NCI-H524 (cell line): ENCODE measurements around the gene NEK3.
"Not testable (repeated sequence)": the region's sequence is repeated elsewhere in the genome, so short reads cannot be mapped to it uniquely, and the experiment has no call there.

Experiments used
- DNase-seq, 2 experiments: peaks; one replicate each; lab custom pipeline; 2025; lab: John Stamatoyannopoulos, UW

The NEK3 gene

GRCh38 chr13:52125547-52125946, 33.9 kb downstream of the NEK3 start:
- DNase-seq = no peak

- DNase-seq = peak; percentile 90 to 95
Observed at GRCh38 chr13:52118595-52118994, 40.8 kb downstream of the NEK3 start.

- no peak for DNase-seq
Observed at GRCh38 chr13:52118095-52118494, 41.3 kb downstream of the NEK3 start.

- no peak for DNase-seq
Observed at GRCh38 chr13:52112591-52112990, 46.8 kb downstream of the NEK3 start.

GRCh38 chr13:52109116-52109670, 50.2 kb downstream of the NEK3 start:
- no peak for DNase-seq

GRCh38 chr13:52105841-52106240, 53.6 kb downstream of the NEK3 start:
- DNase-seq = no peak

GRCh38 chr13:52104624-52105023, 54.8 kb downstream of the NEK3 start:
- no peak for DNase-seq

- DNase-seq = no peak
Observed at GRCh38 chr13:52103386-52103785, 56.0 kb downstream of the NEK3 start.

- DNase-seq = not testable (repeated sequence)
Observed at GRCh38 chr13:52102423-52102822, 57.0 kb downstream of the NEK3 start.

- no peak for DNase-seq
Observed at GRCh38 chr13:52097197-52097596, 62.2 kb downstream of the NEK3 start.

- DNase-seq = no peak
Observed at GRCh38 chr13:52096748-52097147, 62.6 kb downstream of the NEK3 start.

- no peak for DNase-seq
Observed at GRCh38 chr13:52096062-52096461, 63.3 kb downstream of the NEK3 start.

GRCh38 chr13:52092087-52092486, 67.3 kb downstream of the NEK3 start:
- no peak for DNase-seq

GRCh38 chr13:52091473-52091872, 67.9 kb downstream of the NEK3 start:
- DNase-seq = no peak

- DNase-seq = peak in 1 of 2 experiments; percentile 19
Observed at GRCh38 chr13:52085421-52085820, 74.0 kb downstream of the NEK3 start.

GRCh38 chr13:52084981-52085380, 74.4 kb downstream of the NEK3 start:
- not testable (repeated sequence) for DNase-seq
